GM12872 (cell line): ENCODE measurements around the gene PHETA1.

Experiments used
- CTCF ChIP-seq: IDR thresholded peaks from 3 replicates; pipeline ENCODE4 v1.5.1; 2011; ENCODE audit warnings: low read depth, mild to moderate bottlenecking, low read length, moderate library complexity; ENCODE audit not compliant: insufficient read depth

The PHETA1 gene

GRCh38 chr12:111389635-111390034 lies 20.7 kb upstream of the PHETA1 start:
- TF ChIP-seq CTCF: no peak

GRCh38 chr12:111387747-111388323 lies 18.9 kb upstream of the PHETA1 start:
- TF ChIP-seq CTCF: no peak

GRCh38 chr12:111386885-111387284 lies 18.0 kb upstream of the PHETA1 start:
- no peak for TF ChIP-seq CTCF

GRCh38 chr12:111384596-111384995 lies 15.7 kb upstream of the PHETA1 start:
- no peak for TF ChIP-seq CTCF

GRCh38 chr12:111379942-111380554 lies 11.2 kb upstream of the PHETA1 start:
- TF ChIP-seq CTCF: no peak

GRCh38 chr12:111377440-111377839 lies 8.5 kb upstream of the PHETA1 start:
- TF ChIP-seq CTCF: no peak

- no peak for TF ChIP-seq CTCF
Observed at GRCh38 chr12:111369496-111370220, 763 bp upstream of the PHETA1 start.
